GM12878 (cell line): ENCODE measurements around the gene RECQL. TPM values are rescaled to one million over a fixed set of nuclear protein-coding genes. Genes with fewer than 3 reads are reported as not detected.

Experiments
- ATAC-seq: fragments of 200-7000 bp; cut with Tn5 transposase; 3 replicates; pipeline ENCODE4 v1.9.1; 2020; ENCODE audit warnings: mild to moderate bottlenecking, moderate library complexity
- BruUV-seq: library from RNA; stranded (reverse); fragments of 400-500 nt; replicated peaks from 2 replicates; lab custom pipeline; 2021; lab: Mats Ljungman, UMichigan
- CTCF ChIA-PET: fragments of 300-600 bp; sonication (Branson Sonifier 250); formaldehyde crosslinking; extraction: SDS; loops from one replicate; lab custom pipeline; 2021; ENCODE audit warnings: inconsistent platforms; lab: Yijun Ruan, JAX
- POLR2A ChIA-PET: fragments of 350-600 bp; formaldehyde crosslinking; extraction: SDS; loops from one replicate; lab custom pipeline; 2021; ENCODE audit warnings: inconsistent platforms; lab: Charles Lee
- RAD21 ChIA-PET: fragments of 300-600 bp; sonication (Branson Sonifier 250); formaldehyde crosslinking; loops from one replicate; lab custom pipeline; 2023; ENCODE audit warnings: antibody characterized with exemption; ENCODE audit not compliant: unreplicated experiment; lab: Charles Lee
- SMC1A ChIA-PET: fragments of 300-600 bp; sonication (Branson Sonifier 250); formaldehyde crosslinking; loops from one replicate; lab custom pipeline; 2023; ENCODE audit not compliant: unreplicated experiment, uncharacterized antibody; lab: Charles Lee
- DNase-seq: peaks from one replicate; pipeline ENCODE4 v3.0.0-alpha.2; 2011; ENCODE audit warnings: low read depth, low spot score
- FAIRE-seq: peaks from 3 replicates; lab custom pipeline; 2011; peaks lifted over from hg19 to GRCh38; lab: Jason Lieb, UNC
- H2AFZ ChIP-seq: 2 replicates; pipeline ENCODE4 v1.6.0; 2011; ENCODE audit warnings: low read depth, low read length, control low read depth; ENCODE audit not compliant: control insufficient read depth
- H3K27ac ChIP-seq: 2 replicates; pipeline ENCODE4 v1.5.1; 2011; ENCODE audit warnings: control low read depth; ENCODE audit not compliant: control insufficient read depth, insufficient read depth
- H3K27me3 ChIP-seq, 2 experiments: replicated peaks in 1 of 2; 2 replicates each; pipeline versions ENCODE4 v1.6.0 to v1.6.1; 2011; ENCODE audit warnings: low read length in 1 of 2; ENCODE audit not compliant: control insufficient read depth in 2 of 2, insufficient read depth in 2 of 2
- H3K36me3 ChIP-seq, 2 experiments: 2 replicates each; pipeline ENCODE4 v1.5.1; 2011; ENCODE audit warnings: low read length in 1 of 2; ENCODE audit not compliant: control insufficient read depth in 2 of 2, insufficient read depth in 2 of 2
- H3K4me1 ChIP-seq: 2 replicates; pipeline ENCODE4 v1.6.1; 2011; ENCODE audit warnings: mild to moderate bottlenecking, low read length, moderate library complexity, mixed read lengths; ENCODE audit not compliant: control insufficient read depth, insufficient read depth
- H3K4me2 ChIP-seq: 2 replicates; pipeline ENCODE4 v1.6.0; 2011; ENCODE audit warnings: control low read depth; ENCODE audit not compliant: control insufficient read depth, insufficient read depth
- H3K4me3 ChIP-seq: fragments of 200-600 bp; sonication (generic); 2 replicates; pipeline ENCODE4 v1.5.1; 2016
- H3K79me2 ChIP-seq: 2 replicates; pipeline ENCODE4 v1.6.0; 2011; ENCODE audit warnings: low read length; ENCODE audit not compliant: control insufficient read depth, insufficient read depth
- H3K9ac ChIP-seq: 2 replicates; pipeline ENCODE4 v1.8.0; 2011; ENCODE audit warnings: low read length, control low read depth, mixed read lengths; ENCODE audit not compliant: control insufficient read depth, insufficient read depth
- H3K9me3 ChIP-seq: replicated peaks from 3 replicates; pipeline ENCODE4 v1.5.1; 2011; ENCODE audit warnings: mild to moderate bottlenecking, low read length; ENCODE audit not compliant: control insufficient read depth, insufficient read depth
- H4K20me1 ChIP-seq: 2 replicates; pipeline ENCODE4 v1.6.0; 2011; ENCODE audit not compliant: control insufficient read depth, insufficient read depth
- BACH1 ChIP-seq: fragments of 450-650 bp; IDR thresholded peaks from 2 replicates; pipeline ENCODE4 v1.6.1; 2017; ENCODE audit warnings: mild to moderate bottlenecking, borderline replicate concordance
- CBX3 ChIP-seq: fragments of 200-600 bp; sonication (generic); IDR thresholded peaks from 2 replicates; pipeline ENCODE4 v1.6.1; 2016; ENCODE audit warnings: low read depth, borderline replicate concordance
- GATAD2B ChIP-seq: fragments of 450-650 bp; conservative IDR thresholded peaks from 2 replicates; pipeline ENCODE4 v1.6.1; 2017; ENCODE audit warnings: low read depth, mild to moderate bottlenecking, moderate library complexity
- IKZF1 ChIP-seq: fragments of 450-650 bp; conservative IDR thresholded peaks from 2 replicates; pipeline ENCODE4 v1.6.1; 2017; ENCODE audit warnings: antibody characterized with exemption, mild to moderate bottlenecking
- MEF2B ChIP-seq: fragments of 450-650 bp; IDR thresholded peaks from 2 replicates; pipeline ENCODE4 v1.6.1; 2018; ENCODE audit warnings: mild to moderate bottlenecking, moderate library complexity; ENCODE audit not compliant: partially characterized antibody, poor library complexity, severe bottlenecking
- RB1 ChIP-seq: fragments of 450-650 bp; formaldehyde crosslinking; IDR thresholded peaks from 2 replicates; pipeline ENCODE4 v1.6.1; 2017; ENCODE audit warnings: mild to moderate bottlenecking, borderline replicate concordance
- WGBS: methylation state at CpG from one replicate; pipeline ENCODE4 v1.1.6; 2016; ENCODE audit warnings: low lambda C conversion rate; ENCODE audit not compliant: insufficient replicate concordance, insufficient coverage; ENCODE audit errors: missing lambda C conversion rate; 5-methylcytosine and 5-hydroxymethylcytosine counted together
- in situ Hi-C: fragments of 300-500 bp; cut with MboI; formaldehyde crosslinking; loops from 9 replicates; pipeline ENCODE4 v1.14.3; 2018; ENCODE audit warnings: mixed read lengths
- intact Hi-C: fragments of 100-400 bp; cut with micrococcal nuclease; formaldehyde crosslinking; loops from one replicate; pipeline ENCODE4 v1.14.2; 2022; ENCODE audit not compliant: unreplicated experiment
- polyA plus RNA-seq, 11 experiments: library from polyadenylated mRNA; depleted of rRNA in 4 of 11; unstranded in 6 of 11; stranded (reverse) in 5 of 11; fragments of >200 nt; fragmentation: Nextera tagmentation in 4 of 11; fragmentation: Illumina TruSeq in 1 of 11; extraction: Ambion mirVana in 4 of 11; extraction: Trizol in 1 of 11; gene quantifications; 1 replicate in 1 of 11; 2 replicates in 10 of 11; pipeline versions ENCODE4 v1.2.1 to v1.2.3, GENCODE V29; 2011 to 2016; ENCODE audit warnings: inconsistent platforms in 2 of 11, missing spikeins in 2 of 11, low read depth in 1 of 11
- total RNA-seq, 4 experiments: library from RNA; depleted of rRNA in 3 of 4; stranded (reverse); fragments of >200 nt in 3 of 4; fragmentation: Illumina TruSeq in 1 of 4; extraction: Trizol in 1 of 4; gene quantifications; 2 replicates each; pipeline versions ENCODE4 v1.2.1 to v1.2.3, GENCODE V29; 2013 to 2021
- TF ChIP-seq, protein P1 (sequence below): fragments of 450-650 bp; IDR thresholded peaks from 2 replicates; pipeline ENCODE4 v1.6.1; 2016; ENCODE audit warnings: mild to moderate bottlenecking, moderate library complexity, borderline replicate concordance
- TF ChIP-seq, protein P2 (sequence below): IDR thresholded peaks from 2 replicates; pipeline ENCODE4 v1.6.1; 2011; ENCODE audit warnings: borderline replicate concordance, low read depth, mild to moderate bottlenecking, moderate library complexity, mixed read lengths, low read length; ENCODE audit not compliant: insufficient read depth; ENCODE audit errors: extremely low read length
- TF ChIP-seq, protein P3 (sequence below): fragments of 450-650 bp; IDR thresholded peaks from 2 replicates; pipeline ENCODE4 v1.6.1; 2017; ENCODE audit warnings: borderline replicate concordance

Gene RECQL
- total and polyA plus RNA-seq, 10 of the 15 experiments (the other 5 are each of a cell fraction or from before 2014, with no cell fraction given), result 47.4 to 130 (median 70.8) TPM

DNA sequence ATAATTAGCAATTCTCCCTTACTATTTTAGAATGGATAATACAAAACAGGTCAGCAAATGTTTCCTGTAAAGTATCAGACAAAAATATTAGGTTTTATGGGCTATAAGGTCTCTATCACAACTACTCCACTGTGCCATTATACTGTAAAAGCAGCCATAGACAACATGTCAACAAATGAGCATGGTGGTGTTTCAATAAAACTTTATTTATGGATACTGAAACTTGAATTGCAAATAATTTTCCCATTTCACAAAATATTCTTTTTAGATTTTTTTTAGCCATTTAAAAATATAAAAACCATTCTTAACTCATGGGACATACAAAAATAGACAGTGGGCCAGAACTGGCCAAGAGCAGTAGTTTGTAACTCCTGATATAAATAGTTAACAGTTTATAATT is 15.4 kb downstream of the RECQL start:
- ATAC-seq, result no peak
- ChIA-PET CTCF (no interaction called here), SMC1A (interaction anchor here (1.1 kb wide), 1 partner anchor 10 kb away, joined by 4 read pairs; no protein-coding TSS in a partner anchor), RAD21 (no interaction called here), POLR2A (no interaction called here)
- TF ChIP-seq, protein P1, sequence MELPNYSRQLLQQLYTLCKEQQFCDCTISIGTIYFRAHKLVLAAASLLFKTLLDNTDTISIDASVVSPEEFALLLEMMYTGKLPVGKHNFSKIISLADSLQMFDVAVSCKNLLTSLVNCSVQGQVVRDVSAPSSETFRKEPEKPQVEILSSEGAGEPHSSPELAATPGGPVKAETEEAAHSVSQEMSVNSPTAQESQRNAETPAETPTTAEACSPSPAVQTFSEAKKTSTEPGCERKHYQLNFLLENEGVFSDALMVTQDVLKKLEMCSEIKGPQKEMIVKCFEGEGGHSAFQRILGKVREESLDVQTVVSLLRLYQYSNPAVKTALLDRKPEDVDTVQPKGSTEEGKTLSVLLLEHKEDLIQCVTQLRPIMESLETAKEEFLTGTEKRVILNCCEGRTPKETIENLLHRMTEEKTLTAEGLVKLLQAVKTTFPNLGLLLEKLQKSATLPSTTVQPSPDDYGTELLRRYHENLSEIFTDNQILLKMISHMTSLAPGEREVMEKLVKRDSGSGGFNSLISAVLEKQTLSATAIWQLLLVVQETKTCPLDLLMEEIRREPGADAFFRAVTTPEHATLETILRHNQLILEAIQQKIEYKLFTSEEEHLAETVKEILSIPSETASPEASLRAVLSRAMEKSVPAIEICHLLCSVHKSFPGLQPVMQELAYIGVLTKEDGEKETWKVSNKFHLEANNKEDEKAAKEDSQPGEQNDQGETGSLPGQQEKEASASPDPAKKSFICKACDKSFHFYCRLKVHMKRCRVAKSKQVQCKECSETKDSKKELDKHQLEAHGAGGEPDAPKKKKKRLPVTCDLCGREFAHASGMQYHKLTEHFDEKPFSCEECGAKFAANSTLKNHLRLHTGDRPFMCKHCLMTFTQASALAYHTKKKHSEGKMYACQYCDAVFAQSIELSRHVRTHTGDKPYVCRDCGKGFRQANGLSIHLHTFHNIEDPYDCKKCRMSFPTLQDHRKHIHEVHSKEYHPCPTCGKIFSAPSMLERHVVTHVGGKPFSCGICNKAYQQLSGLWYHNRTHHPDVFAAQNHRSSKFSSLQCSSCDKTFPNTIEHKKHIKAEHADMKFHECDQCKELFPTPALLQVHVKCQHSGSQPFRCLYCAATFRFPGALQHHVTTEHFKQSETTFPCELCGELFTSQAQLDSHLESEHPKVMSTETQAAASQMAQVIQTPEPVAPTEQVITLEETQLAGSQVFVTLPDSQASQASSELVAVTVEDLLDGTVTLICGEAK, result peak; percentile 75
- TF ChIP-seq RB1, result no peak
- Histone ChIP-seq H3K79me2 (no peaks in the 10 kb centered on the region), H4K20me1 (no peaks in the 10 kb centered on the region), H3K27me3 (no peaks in the 10 kb centered on the region), H3K27ac (no peak overlapping the region), H2AFZ (no peak overlapping the region), H3K4me1 (no peaks in the 10 kb centered on the region), H3K4me2 (no peak overlapping the region), H3K9me3 (no peaks in the 10 kb centered on the region), H3K9ac (no peak overlapping the region), H3K4me3 (no peak overlapping the region), H3K36me3 (peaks cover 1 to 11% of the 10 kb centered on the region in 2 experiments)
- in situ Hi-C loops, result no loop called here
- FAIRE-seq, result no peak
- no TSS peak for BruUV-seq
- DNase-seq, result no peak
- intact Hi-C loops, result no loop called here

DNA sequence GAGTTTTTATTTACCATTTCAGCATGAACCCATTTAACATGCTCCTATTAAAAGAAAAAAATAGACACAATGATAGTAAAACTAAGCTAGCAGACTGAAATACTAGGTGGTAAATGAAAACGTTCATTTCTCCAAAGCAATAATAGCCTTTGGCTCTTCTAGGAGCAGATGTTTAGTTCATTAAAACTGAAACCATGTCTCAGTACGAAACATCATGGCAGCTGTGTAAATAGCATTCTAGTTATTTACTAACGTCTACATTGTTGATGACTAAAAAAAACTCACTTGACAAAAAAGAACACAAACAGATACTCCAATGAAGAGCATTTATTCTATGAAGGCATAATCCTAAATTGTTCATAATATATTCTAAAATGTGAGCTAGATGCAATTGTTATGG is 17.9 kb downstream of the RECQL start:
- H3K27ac ChIP-seq, result no peak overlapping the region
- no peak for FAIRE-seq
- TF ChIP-seq CBX3, result no peak
- no peak for TF ChIP-seq IKZF1
- no peak for TF ChIP-seq GATAD2B
- TF ChIP-seq MEF2B, result no peak
- no peak for TF ChIP-seq BACH1
- TF ChIP-seq, protein P2, sequence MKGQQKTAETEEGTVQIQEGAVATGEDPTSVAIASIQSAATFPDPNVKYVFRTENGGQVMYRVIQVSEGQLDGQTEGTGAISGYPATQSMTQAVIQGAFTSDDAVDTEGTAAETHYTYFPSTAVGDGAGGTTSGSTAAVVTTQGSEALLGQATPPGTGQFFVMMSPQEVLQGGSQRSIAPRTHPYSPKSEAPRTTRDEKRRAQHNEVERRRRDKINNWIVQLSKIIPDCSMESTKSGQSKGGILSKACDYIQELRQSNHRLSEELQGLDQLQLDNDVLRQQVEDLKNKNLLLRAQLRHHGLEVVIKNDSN, result no peak
- TF ChIP-seq, protein P3, sequence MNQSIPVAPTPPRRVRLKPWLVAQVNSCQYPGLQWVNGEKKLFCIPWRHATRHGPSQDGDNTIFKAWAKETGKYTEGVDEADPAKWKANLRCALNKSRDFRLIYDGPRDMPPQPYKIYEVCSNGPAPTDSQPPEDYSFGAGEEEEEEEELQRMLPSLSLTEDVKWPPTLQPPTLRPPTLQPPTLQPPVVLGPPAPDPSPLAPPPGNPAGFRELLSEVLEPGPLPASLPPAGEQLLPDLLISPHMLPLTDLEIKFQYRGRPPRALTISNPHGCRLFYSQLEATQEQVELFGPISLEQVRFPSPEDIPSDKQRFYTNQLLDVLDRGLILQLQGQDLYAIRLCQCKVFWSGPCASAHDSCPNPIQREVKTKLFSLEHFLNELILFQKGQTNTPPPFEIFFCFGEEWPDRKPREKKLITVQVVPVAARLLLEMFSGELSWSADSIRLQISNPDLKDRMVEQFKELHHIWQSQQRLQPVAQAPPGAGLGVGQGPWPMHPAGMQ, result no peak

More for the DNA sequence above, 17.9 kb downstream of the RECQL start:
- no peaks in the 10 kb centered on the region for H3K9me3 ChIP-seq
- H3K4me1 ChIP-seq, result no peaks in the 10 kb centered on the region
- no TSS peak for BruUV-seq
- no peaks in the 10 kb centered on the region for H3K79me2 ChIP-seq
- H3K4me3 ChIP-seq, result no peak overlapping the region
- CTCF ChIA-PET, result no interaction called here
- no peak overlapping the region for H3K4me2 ChIP-seq
- SMC1A ChIA-PET, result interaction anchor here (0.6 to 1.7 kb wide), 4 partner anchors 8 to 197 kb away, joined by 3 to 4 read pairs (median 3); no protein-coding TSS in a partner anchor
- no peaks in the 10 kb centered on the region for H4K20me1 ChIP-seq
- H3K27me3 ChIP-seq, result no peaks in the 10 kb centered on the region
- RAD21 ChIA-PET, result no interaction called here
- WGBS, result 51% methylated on average over 3 of the region's 3 CpGs
- intact Hi-C loops (no loop called here), in situ Hi-C loops (no loop called here)
- no peak overlapping the region for H3K9ac ChIP-seq
- DNase-seq (no peak), ATAC-seq (no peak)
- H3K36me3 ChIP-seq, result peaks cover 8 to 9% of the 10 kb centered on the region in 2 experiments
- no peak overlapping the region for H2AFZ ChIP-seq
- POLR2A ChIA-PET, result no interaction called here
